Mesothelial cell of epicardium (in vitro differentiated cells): ENCODE measurements around the gene HDHD3. TPM values are rescaled to one million over a fixed set of nuclear protein-coding genes. Genes with fewer than 3 reads are reported as not detected.

Experiments
- DNase-seq, 2 experiments: peaks; one replicate each; pipeline ENCODE4 v3.0.0; 2021; ENCODE audit warnings: low spot score in 2 of 2; ENCODE audit not compliant: unreplicated experiment in 2 of 2
- H3K27ac Mint-ChIP-seq: 2 replicates; pipeline ENCODE4 v1.8.0; 2021; ENCODE audit warnings: mixed read lengths
- H3K27me3 Mint-ChIP-seq: 2 replicates; pipeline ENCODE4 v1.8.0; 2021; ENCODE audit warnings: low read depth, mixed read lengths
- H3K36me3 Mint-ChIP-seq: 2 replicates; pipeline ENCODE4 v1.8.0; 2021; ENCODE audit warnings: mixed read lengths
- H3K4me1 Mint-ChIP-seq: 2 replicates; pipeline ENCODE4 v1.8.0; 2021; ENCODE audit warnings: mixed read lengths
- H3K4me3 Mint-ChIP-seq: 2 replicates; pipeline ENCODE4 v1.8.0; 2021; ENCODE audit warnings: mild to moderate bottlenecking, moderate library complexity, mixed read lengths
- H3K9me3 Mint-ChIP-seq: 2 replicates; pipeline ENCODE4 v1.8.0; 2021; ENCODE audit warnings: mixed read lengths
- total RNA-seq: library from RNA; stranded (reverse); gene quantifications from 3 replicates; pipeline ENCODE4 v1.2.1, GENCODE V29; 2021
- TF ChIP-seq, protein P1 (sequence below): fragments of 200-600 bp; sonication (generic); IDR thresholded peaks from one replicate; pipeline ENCODE4 v1.5.0; 2021; ENCODE audit warnings: antibody characterized with exemption; ENCODE audit not compliant: unreplicated experiment

Gene HDHD3
- total RNA-seq, 1 donor from 2014 or later, result 30.8 TPM

DNA sequence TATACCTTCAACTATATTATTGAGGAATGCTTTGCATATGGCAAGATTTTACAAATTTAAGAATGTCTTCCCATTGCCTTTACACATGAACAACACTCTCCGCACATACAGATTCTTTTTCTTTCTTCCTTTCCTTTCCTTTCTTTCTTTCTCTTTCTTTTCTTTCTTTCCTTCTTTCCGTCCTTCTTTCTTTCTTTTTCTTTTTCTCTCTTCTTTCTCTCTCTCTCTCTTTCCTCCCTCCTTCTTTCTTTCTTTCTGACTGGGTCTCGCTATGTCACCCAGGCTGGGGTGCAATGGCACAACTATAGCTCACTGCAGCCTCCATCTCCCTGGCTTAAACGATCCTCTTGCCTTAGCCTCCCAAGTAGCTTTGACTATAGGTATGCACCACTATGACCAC lies 50.6 kb downstream of the HDHD3 start:
- no peak for DNase-seq
- no peaks in the 10 kb centered on the region for H3K4me1 Mint-ChIP-seq
- H3K27me3 Mint-ChIP-seq, result no peaks in the 10 kb centered on the region
- TF ChIP-seq, protein P1, sequence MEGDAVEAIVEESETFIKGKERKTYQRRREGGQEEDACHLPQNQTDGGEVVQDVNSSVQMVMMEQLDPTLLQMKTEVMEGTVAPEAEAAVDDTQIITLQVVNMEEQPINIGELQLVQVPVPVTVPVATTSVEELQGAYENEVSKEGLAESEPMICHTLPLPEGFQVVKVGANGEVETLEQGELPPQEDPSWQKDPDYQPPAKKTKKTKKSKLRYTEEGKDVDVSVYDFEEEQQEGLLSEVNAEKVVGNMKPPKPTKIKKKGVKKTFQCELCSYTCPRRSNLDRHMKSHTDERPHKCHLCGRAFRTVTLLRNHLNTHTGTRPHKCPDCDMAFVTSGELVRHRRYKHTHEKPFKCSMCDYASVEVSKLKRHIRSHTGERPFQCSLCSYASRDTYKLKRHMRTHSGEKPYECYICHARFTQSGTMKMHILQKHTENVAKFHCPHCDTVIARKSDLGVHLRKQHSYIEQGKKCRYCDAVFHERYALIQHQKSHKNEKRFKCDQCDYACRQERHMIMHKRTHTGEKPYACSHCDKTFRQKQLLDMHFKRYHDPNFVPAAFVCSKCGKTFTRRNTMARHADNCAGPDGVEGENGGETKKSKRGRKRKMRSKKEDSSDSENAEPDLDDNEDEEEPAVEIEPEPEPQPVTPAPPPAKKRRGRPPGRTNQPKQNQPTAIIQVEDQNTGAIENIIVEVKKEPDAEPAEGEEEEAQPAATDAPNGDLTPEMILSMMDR, result no peak
- no peaks in the 10 kb centered on the region for H3K9me3 Mint-ChIP-seq
- H3K36me3 Mint-ChIP-seq, result no peaks in the 10 kb centered on the region
- H3K4me3 Mint-ChIP-seq, result no peak overlapping the region
- H3K27ac Mint-ChIP-seq, result no peak overlapping the region

Other genes with a start within 250 kb of the HDHD3 start
- gene SLC31A2, start 226.0 kb downstream of the HDHD3 start, total RNA-seq, result 7.2 to 8.5 TPM (median 7.8 TPM) in 3 replicates
- 28.2 to 30.0 TPM (median 28.4 TPM) in 3 replicates for gene FKBP15, start 155.7 kb downstream of the HDHD3 start, total RNA-seq
- gene SLC31A1, start 155.4 kb downstream of the HDHD3 start, total RNA-seq, result 22.3 to 23.8 TPM (median 22.6 TPM) in 3 replicates
- gene CDC26, start 101.4 kb downstream of the HDHD3 start, total RNA-seq, result 25.3 to 27.7 TPM (median 27.0 TPM) in 3 replicates
- 27.8 to 29.4 TPM (median 29.2 TPM) in 3 replicates for gene PRPF4, start 101.3 kb downstream of the HDHD3 start, total RNA-seq
- gene RNF183, start 73.6 kb downstream of the HDHD3 start, total RNA-seq, result 0.16 to 0.53 TPM (median 0.29 TPM) in 3 replicates
- 4.1 to 4.5 TPM (median 4.2 TPM) in 3 replicates for gene WDR31, start 36.7 kb downstream of the HDHD3 start, total RNA-seq
- gene BSPRY, start 27.4 kb downstream of the HDHD3 start, total RNA-seq, result 3.4 to 4.3 TPM (median 4.3 TPM) in 3 replicates
- 42.9 to 45.6 TPM (median 44.2 TPM) in 3 replicates for gene ALAD, start 24.3 kb upstream of the HDHD3 start, total RNA-seq
- gene POLE3, start 33.7 kb upstream of the HDHD3 start, total RNA-seq, result 44.8 to 50.2 TPM (median 49.5 TPM) in 3 replicates
- 0.64 to 0.95 TPM (median 0.72 TPM) in 3 replicates for gene C9orf43, start 33.8 kb upstream of the HDHD3 start, total RNA-seq
- 24.9 to 26.6 TPM (median 26.3 TPM) in 3 replicates for gene RGS3, start 86.7 kb upstream of the HDHD3 start, total RNA-seq